Measurements from ENCODE around the gene UNC45B.

DNA sequence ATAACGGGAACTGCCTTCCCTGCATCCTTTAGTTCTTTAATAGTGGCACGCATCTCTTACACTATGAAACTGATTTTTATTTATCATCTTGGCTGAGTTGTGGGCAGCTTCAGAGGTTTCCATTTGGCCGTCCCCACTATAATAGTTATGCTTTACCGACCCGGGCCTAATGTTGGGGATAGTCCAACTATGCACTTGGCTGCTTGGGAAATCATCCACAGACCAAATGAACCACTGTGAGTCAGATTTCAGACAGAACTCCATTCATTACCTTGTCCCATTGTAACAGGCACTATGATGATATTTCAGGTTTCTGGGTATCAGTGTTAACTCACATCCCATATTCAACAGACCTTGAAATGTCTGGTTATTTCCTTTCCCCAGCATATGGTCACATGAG, 89.2 kb downstream of the UNC45B start:
- TF ChIP-seq CEBPB (IDR thresholded peaks at IDR 0.05; ENCODE audit: low read depth, low read length), result no peak
- TF ChIP-seq, protein P1, sequence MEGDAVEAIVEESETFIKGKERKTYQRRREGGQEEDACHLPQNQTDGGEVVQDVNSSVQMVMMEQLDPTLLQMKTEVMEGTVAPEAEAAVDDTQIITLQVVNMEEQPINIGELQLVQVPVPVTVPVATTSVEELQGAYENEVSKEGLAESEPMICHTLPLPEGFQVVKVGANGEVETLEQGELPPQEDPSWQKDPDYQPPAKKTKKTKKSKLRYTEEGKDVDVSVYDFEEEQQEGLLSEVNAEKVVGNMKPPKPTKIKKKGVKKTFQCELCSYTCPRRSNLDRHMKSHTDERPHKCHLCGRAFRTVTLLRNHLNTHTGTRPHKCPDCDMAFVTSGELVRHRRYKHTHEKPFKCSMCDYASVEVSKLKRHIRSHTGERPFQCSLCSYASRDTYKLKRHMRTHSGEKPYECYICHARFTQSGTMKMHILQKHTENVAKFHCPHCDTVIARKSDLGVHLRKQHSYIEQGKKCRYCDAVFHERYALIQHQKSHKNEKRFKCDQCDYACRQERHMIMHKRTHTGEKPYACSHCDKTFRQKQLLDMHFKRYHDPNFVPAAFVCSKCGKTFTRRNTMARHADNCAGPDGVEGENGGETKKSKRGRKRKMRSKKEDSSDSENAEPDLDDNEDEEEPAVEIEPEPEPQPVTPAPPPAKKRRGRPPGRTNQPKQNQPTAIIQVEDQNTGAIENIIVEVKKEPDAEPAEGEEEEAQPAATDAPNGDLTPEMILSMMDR (conservative IDR thresholded peaks at IDR 0.05; ENCODE audit: low read depth, low read length), result no peak

All from IMR-90 (cell line).